OCI-LY7 (cell line): ENCODE results near the gene RWDD3. TPM values are rescaled to one million over a fixed set of nuclear protein-coding genes. Genes with fewer than 3 reads are reported as not detected.

Experiments used
- BruUV-seq: library from RNA; stranded (reverse); fragments of 400-500 nt; replicated peaks from 2 replicates; lab custom pipeline; 2021; lab: Mats Ljungman, UMichigan
- CTCF ChIA-PET: fragments of 300-600 bp; sonication (Branson Sonifier 250); formaldehyde crosslinking; loops from one replicate; lab custom pipeline; 2022; ENCODE audit warnings: antibody characterized with exemption; ENCODE audit not compliant: unreplicated experiment; lab: Charles Lee
- POLR2A ChIA-PET: fragments of 300-600 bp; sonication (Branson Sonifier 250); formaldehyde crosslinking; loops from one replicate; lab custom pipeline; 2022; ENCODE audit warnings: antibody characterized with exemption; lab: Charles Lee
- DNase-seq: peaks from one replicate; pipeline ENCODE4 v3.0.0-alpha.2; 2015; ENCODE audit warnings: low spot score
- H2AFZ ChIP-seq: fragments of 200-600 bp; sonication (generic), shearing (Covaris generic); 2 replicates; pipeline ENCODE4 v1.6.1; 2014; ENCODE audit warnings: mild to moderate bottlenecking, antibody characterized with exemption, low read length, moderate library complexity
- H3K27ac ChIP-seq: fragments of 200-600 bp; sonication (generic); 2 replicates; pipeline ENCODE4 v1.5.1; 2014; ENCODE audit warnings: mixed run types, low read depth, mild to moderate bottlenecking, moderate library complexity, low read length, inconsistent platforms; ENCODE audit not compliant: poor library complexity, severe bottlenecking
- H3K36me3 ChIP-seq: fragments of 200-600 bp; sonication (generic); 2 replicates; pipeline ENCODE4 v1.6.1; 2014; ENCODE audit warnings: mild to moderate bottlenecking, antibody characterized with exemption, low read length, moderate library complexity, mixed read lengths; ENCODE audit not compliant: insufficient read depth
- H3K4me1 ChIP-seq: fragments of 200-600 bp; sonication (generic); 2 replicates; pipeline ENCODE4 v1.5.1; 2014; ENCODE audit warnings: mild to moderate bottlenecking, low read length; ENCODE audit not compliant: insufficient read depth, poor library complexity, severe bottlenecking
- H3K4me2 ChIP-seq: fragments of 200-600 bp; sonication (generic); 2 replicates; pipeline ENCODE4 v1.6.1; 2014; ENCODE audit warnings: mild to moderate bottlenecking, low read length
- H3K4me3 ChIP-seq: fragments of 200-600 bp; sonication (generic); 2 replicates; pipeline ENCODE4 v1.5.1; 2014; ENCODE audit warnings: mild to moderate bottlenecking, low read depth, low read length; ENCODE audit not compliant: poor library complexity, severe bottlenecking
- H3K79me2 ChIP-seq: fragments of 200-600 bp; sonication (generic); 2 replicates; pipeline ENCODE4 v1.6.1; 2016; ENCODE audit warnings: low read depth, mild to moderate bottlenecking, low read length, moderate library complexity, mixed read lengths; ENCODE audit not compliant: insufficient read depth
- H3K9me2 ChIP-seq: fragments of 200-600 bp; sonication (generic); 2 replicates; pipeline ENCODE4 v1.6.1; 2016; ENCODE audit warnings: mild to moderate bottlenecking, low read length, mixed read lengths; ENCODE audit not compliant: insufficient read depth
- H3K9me3 ChIP-seq: fragments of 200-600 bp; sonication (generic); 2 replicates; pipeline ENCODE4 v1.6.1; 2014; ENCODE audit warnings: mild to moderate bottlenecking, mixed run types, low read length, mixed read lengths
- H4K20me1 ChIP-seq: fragments of 200-600 bp; sonication (generic); 2 replicates; pipeline ENCODE4 v1.6.1; 2014; ENCODE audit warnings: mild to moderate bottlenecking, antibody characterized with exemption, low read length, moderate library complexity, mixed read lengths; ENCODE audit not compliant: insufficient read depth
- CTCF ChIP-seq: fragments of 200-600 bp; sonication (generic); conservative IDR thresholded peaks from 2 replicates; pipeline ENCODE4 v1.5.1; 2014; ENCODE audit warnings: mild to moderate bottlenecking, antibody characterized with exemption, low read length, moderate library complexity, mixed read lengths
- EZH2phosphoT487 ChIP-seq: fragments of 200-600 bp; sonication (generic); IDR thresholded peaks from 2 replicates; pipeline ENCODE4 v1.6.1; 2018; ENCODE audit warnings: low read depth, borderline replicate concordance, mild to moderate bottlenecking, mixed run types, antibody characterized with exemption, low read length, moderate library complexity, mixed read lengths
- intact Hi-C: fragments of 100-400 bp; cut with micrococcal nuclease; formaldehyde crosslinking; loops from one replicate; pipeline ENCODE4 v1.10.0; 2022; ENCODE audit not compliant: unreplicated experiment
- total RNA-seq, 2 experiments: library from RNA; depleted of rRNA in 1 of 2; stranded (reverse); fragments of >200 nt in 1 of 2; shearing (Covaris generic) in 1 of 2; gene quantifications; 2 replicates each; pipeline ENCODE4 v1.2.3, GENCODE V29; 2014 to 2022

Gene RWDD3
- total RNA-seq, 2 experiments from 2014 or later, result 11.7 to 20.9 TPM

- Histone ChIP-seq H4K20me1 (no peaks in the 10 kb centered on the region), H3K27ac (no peak overlapping the region), H3K4me3 (no peak overlapping the region), H3K36me3 (no peaks in the 10 kb centered on the region; the same call in 1 of the 2 replicates), H2AFZ (peak overlapping the region; percentile 99; the same call in 1 of the 2 replicates), H3K4me1 (peaks cover 6% of the 10 kb centered on the region), H3K9me2 (no peaks in the 10 kb centered on the region), H3K4me2 (no peak overlapping the region), H3K79me2 (peaks cover 6% of the 10 kb centered on the region; the same call in 1 of the 2 replicates), H3K9me3 (no peaks in the 10 kb centered on the region)
- DNase-seq, result no peak
- ChIA-PET POLR2A (interaction anchor here (0.6 to 1.7 kb wide), 5 partner anchors 9 to 616 kb away, joined by 3 to 10 read pairs (median 8); partner anchors contain the start of gene ALG14), CTCF (interaction anchor here (1.0 kb wide), 1 partner anchor 377 kb away, joined by 3 read pairs; no protein-coding TSS in a partner anchor)
- TF ChIP-seq CTCF (no peak), EZH2phosphoT487 (no peak)
- intact Hi-C loops, result loop anchor here (10.0 kb wide), 2 partner anchors 268 to 1492 kb away; partner anchors contain the start of gene PTBP2
- BruUV-seq, result no TSS peak
Observed at GRCh38 chr1:95232646-95233318, 1.2 kb upstream of the RWDD3 start.

- ChIA-PET POLR2A (interaction anchor here (0.6 to 1.7 kb wide), 11 partner anchors 10 to 1550 kb away, joined by 3 to 10 read pairs (median 4); partner anchors contain the start of gene ALG14), CTCF (interaction anchor here (0.6 to 1.2 kb wide), 8 partner anchors 144 to 379 kb away, joined by 3 to 4 read pairs (median 4); no protein-coding TSS in a partner anchor)
- DNase-seq, result no peak
- Histone ChIP-seq H3K9me2 (no peaks in the 10 kb centered on the region), H4K20me1 (no peaks in the 10 kb centered on the region), H3K9me3 (no peaks in the 10 kb centered on the region), H3K36me3 (no peaks in the 10 kb centered on the region; the same call in 1 of the 2 replicates), H3K4me1 (peaks cover 6% of the 10 kb centered on the region), H3K27ac (no peak overlapping the region), H3K79me2 (peaks cover 6% of the 10 kb centered on the region; the same call in 1 of the 2 replicates), H3K4me3 (peak overlapping the region; percentile 99), H3K4me2 (peak overlapping the region; percentile 91), H2AFZ (peak overlapping the region; percentile 99)
- intact Hi-C loops, result loop anchor here (10.0 kb wide), 2 partner anchors 269 to 1491 kb away; partner anchors contain the start of gene PTBP2
- BruUV-seq, result no TSS peak
- TF ChIP-seq CTCF (no peak), EZH2phosphoT487 (no peak)
Observed at GRCh38 chr1:95233319-95233736, 682 bp upstream of the RWDD3 start.
